ENCODE measurements around the gene HSPB6. TPM values are rescaled to one million over a fixed set of nuclear protein-coding genes. Genes with fewer than 3 reads are reported as not detected.

HSPB6 gene
- total RNA-seq, 1 experiment from 2014 or later: 0.37 TPM

GRCh38 chr19:35742121-35742724, 14.6 kb downstream of the HSPB6 start, which contains the start of gene IGFLR1:
Gene IGFLR1 (minus strand): TSS chr19:35742452. CDS start chr19:35741180, 1,272 bp downstream.
- Histone ChIP-seq H3K4me1 (ENCODE audit: insufficient read depth, low read length) (peaks cover 4% of the 10 kb centered on the region; the same call in 1 of the 2 replicates), H3K9ac (ENCODE audit: extremely low read depth, insufficient read length, low read length) (no peak within 1 kb of the TSS), H3K79me2 (ENCODE audit: insufficient read depth, low read length) (no peaks in the 10 kb centered on the region), H4K20me1 (ENCODE audit: control insufficient read depth, insufficient read depth, insufficient read length) (no peaks in the 10 kb centered on the region), H3K23me2 (ENCODE audit: insufficient read length, low read depth, low read length, poor library complexity, severe bottlenecking) (peaks cover 18% of the 10 kb centered on the region), H2BK120ac (ENCODE audit: low read depth, low read length, poor library complexity, severe bottlenecking) (no peak within 1 kb of the TSS), H2AFZ (ENCODE audit: low read length) (no peak within 1 kb of the TSS), H3K27me3 (ENCODE audit: insufficient read depth, low read length) (no peaks in the 10 kb centered on the region), H2BK15ac (ENCODE audit: low read depth, low read length) (no peak within 1 kb of the TSS), H2BK20ac (ENCODE audit: low read depth, low read length, poor library complexity, severe bottlenecking) (no peak within 1 kb of the TSS), H3K23ac (ENCODE audit: insufficient read length, low read depth, low read length) (no peak within 1 kb of the TSS), H3K18ac (ENCODE audit: insufficient read length, low read depth, low read length) (no peak within 1 kb of the TSS), H2BK12ac (ENCODE audit: insufficient read length, low read depth, low read length) (no peak within 1 kb of the TSS), H4K8ac (replicated peaks; ENCODE audit: insufficient read length, low read depth, low read length) (no peak within 1 kb of the TSS), H3K9me3 (ENCODE audit: control insufficient read depth, low read depth, low read length) (no peaks in the 10 kb centered on the region), H3K4me2 (ENCODE audit: insufficient read depth, insufficient read length, low read length) (peak within 1 kb of the TSS; percentile 58), H3K56ac (ENCODE audit: insufficient read length, low read depth, low read length) (no peak within 1 kb of the TSS), H3K4ac (ENCODE audit: low read depth, low read length) (no peak within 1 kb of the TSS), H3K14ac (ENCODE audit: insufficient read depth, low read length) (no peak within 1 kb of the TSS), H3K27ac (ENCODE audit: insufficient read length, low read depth, low read length) (no peak within 1 kb of the TSS), H2BK5ac (ENCODE audit: insufficient read length, low read length) (no peak within 1 kb of the TSS), H4K91ac (ENCODE audit: insufficient read length, low read depth, low read length) (no peak within 1 kb of the TSS), H3K79me1 (ENCODE audit: insufficient read depth, low read depth, low read length, poor library complexity, severe bottlenecking) (peaks cover 3% of the 10 kb centered on the region), H3T11ph (ENCODE audit: low read length) (no peak within 1 kb of the TSS), H4K5ac (ENCODE audit: insufficient read length, low read depth, low read length) (no peak within 1 kb of the TSS), H2AK5ac (ENCODE audit: insufficient read length, low read length) (no peak within 1 kb of the TSS)
- H3K9me3 Mint-ChIP-seq: no peaks in the 10 kb centered on the region
- no peak for TF ChIP-seq CTCF (conservative IDR thresholded peaks at IDR 0.05)
- H3K27me3 Mint-ChIP-seq (ENCODE audit: low read depth): no peaks in the 10 kb centered on the region
- H3K27ac Mint-ChIP-seq: peak within 1 kb of the TSS in 1 of 3 experiments; percentile 69; a peak in 2 of 7 replicates
- no CpG with 5 or more reads among the region's 9 CpGs for WGBS (ENCODE audit: extremely low coverage, insufficient read length, low lambda C conversion rate)
- peaks cover 17 to 28% (median 18%) of the 10 kb centered on the region in 3 experiments; a peak in 6 of 7 replicates for H3K36me3 Mint-ChIP-seq (ENCODE audit: insufficient read depth in 1 of 3, low read depth in 3 of 3)
- peak within 1 kb of the TSS; percentile 46 to 73 for H3K4me3 Mint-ChIP-seq
- no peak for DNase-seq
- H3K4me1 Mint-ChIP-seq: peaks cover 20 to 33% of the 10 kb centered on the region in 2 experiments

All from H9 (cell line).